ENCODE data around the gene RAI14. TPM values are rescaled to one million over a fixed set of nuclear protein-coding genes. Genes with fewer than 3 reads are reported as not detected.

The RAI14 gene
- total RNA-seq, 1 experiment from 2014 or later: 133 TPM

DNA sequence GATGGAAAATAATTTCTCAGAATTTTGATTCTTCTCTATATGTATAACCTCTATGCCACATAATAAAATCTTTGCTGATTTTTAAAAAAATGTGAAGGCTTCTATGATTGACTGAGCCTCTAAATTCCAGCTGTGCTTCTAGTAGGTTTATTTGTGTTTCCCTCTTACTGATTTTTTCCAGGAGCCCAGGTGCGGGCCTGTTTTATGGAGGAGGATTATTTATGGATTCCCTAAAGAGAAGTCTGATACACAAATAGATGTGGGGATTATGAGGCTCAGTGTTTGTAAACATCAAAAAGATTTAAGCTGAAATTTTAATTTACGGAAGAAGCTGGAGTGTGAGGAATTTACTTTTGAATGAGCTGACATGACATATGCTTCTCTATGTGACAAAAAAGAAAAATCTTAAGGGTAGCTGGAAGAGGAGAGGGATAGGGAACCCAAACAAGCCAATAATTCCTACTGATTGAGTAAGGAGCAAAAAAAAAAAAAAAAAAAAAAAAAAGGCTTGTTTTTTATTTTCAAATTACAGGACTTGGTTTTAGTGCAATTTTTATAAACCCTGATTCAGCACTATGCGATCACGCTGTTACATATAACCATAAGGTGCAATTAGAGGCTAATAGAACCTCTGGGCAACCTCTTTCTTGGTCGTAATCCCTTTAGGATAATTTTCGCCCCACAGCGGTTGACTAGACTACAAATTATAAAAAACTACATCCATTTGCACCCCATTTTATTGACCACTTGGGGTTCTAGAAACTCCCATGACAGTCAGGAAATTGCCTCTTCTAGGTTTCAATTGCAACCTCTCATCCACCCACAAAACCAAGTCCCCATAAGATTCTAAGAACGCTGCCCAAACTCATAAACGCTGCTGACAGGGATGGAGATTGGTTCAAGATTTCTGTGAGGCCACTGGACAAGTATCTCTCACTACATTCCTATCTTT is 44.4 kb upstream of the RAI14 start:
- ChIA-PET CTCF (interaction anchor here (0.6 kb wide), 1 partner anchor 291 kb away, joined by 3 read pairs; no protein-coding TSS in a partner anchor), POLR2A (ENCODE audit: unreplicated experiment) (no interaction called here)
- peaks cover 39% of the 10 kb centered on the region for H3K4me1 ChIP-seq (replicated peaks; ENCODE audit: insufficient read depth)
- no peak overlapping the region for H3K4me2 ChIP-seq
- TF ChIP-seq EZH2 (IDR thresholded peaks at IDR 0.05; ENCODE audit: low read depth): no peak
- TF ChIP-seq, protein P1, sequence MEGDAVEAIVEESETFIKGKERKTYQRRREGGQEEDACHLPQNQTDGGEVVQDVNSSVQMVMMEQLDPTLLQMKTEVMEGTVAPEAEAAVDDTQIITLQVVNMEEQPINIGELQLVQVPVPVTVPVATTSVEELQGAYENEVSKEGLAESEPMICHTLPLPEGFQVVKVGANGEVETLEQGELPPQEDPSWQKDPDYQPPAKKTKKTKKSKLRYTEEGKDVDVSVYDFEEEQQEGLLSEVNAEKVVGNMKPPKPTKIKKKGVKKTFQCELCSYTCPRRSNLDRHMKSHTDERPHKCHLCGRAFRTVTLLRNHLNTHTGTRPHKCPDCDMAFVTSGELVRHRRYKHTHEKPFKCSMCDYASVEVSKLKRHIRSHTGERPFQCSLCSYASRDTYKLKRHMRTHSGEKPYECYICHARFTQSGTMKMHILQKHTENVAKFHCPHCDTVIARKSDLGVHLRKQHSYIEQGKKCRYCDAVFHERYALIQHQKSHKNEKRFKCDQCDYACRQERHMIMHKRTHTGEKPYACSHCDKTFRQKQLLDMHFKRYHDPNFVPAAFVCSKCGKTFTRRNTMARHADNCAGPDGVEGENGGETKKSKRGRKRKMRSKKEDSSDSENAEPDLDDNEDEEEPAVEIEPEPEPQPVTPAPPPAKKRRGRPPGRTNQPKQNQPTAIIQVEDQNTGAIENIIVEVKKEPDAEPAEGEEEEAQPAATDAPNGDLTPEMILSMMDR (conservative IDR thresholded peaks at IDR 0.05): no peak
- no peaks in the 10 kb centered on the region for H3K9me2 ChIP-seq (ENCODE audit: insufficient read depth)
- no peaks in the 10 kb centered on the region for H3K79me2 ChIP-seq (ENCODE audit: low read depth)
- no peak for DNase-seq
- H3K36me3 ChIP-seq (ENCODE audit: low read depth): no peaks in the 10 kb centered on the region
- H2AFZ ChIP-seq: no peak overlapping the region
- no peaks in the 10 kb centered on the region for H4K20me1 ChIP-seq (ENCODE audit: insufficient read depth)
- intact Hi-C loops (cut with micrococcal nuclease; ENCODE audit: unreplicated experiment): no loop called here
- no peaks in the 10 kb centered on the region for H3K27me3 ChIP-seq (ENCODE audit: insufficient read depth, low read depth)
- peaks cover 28% of the 10 kb centered on the region for H3F3A ChIP-seq (ENCODE audit: insufficient read depth, low read depth)
- H3K4me3 ChIP-seq: no peak overlapping the region
- H3K27ac ChIP-seq: no peak overlapping the region
- BruUV-seq (replicated peaks): no TSS peak
- H3K9me3 ChIP-seq (ENCODE audit: insufficient read depth, low read depth): no peaks in the 10 kb centered on the region

DNA sequence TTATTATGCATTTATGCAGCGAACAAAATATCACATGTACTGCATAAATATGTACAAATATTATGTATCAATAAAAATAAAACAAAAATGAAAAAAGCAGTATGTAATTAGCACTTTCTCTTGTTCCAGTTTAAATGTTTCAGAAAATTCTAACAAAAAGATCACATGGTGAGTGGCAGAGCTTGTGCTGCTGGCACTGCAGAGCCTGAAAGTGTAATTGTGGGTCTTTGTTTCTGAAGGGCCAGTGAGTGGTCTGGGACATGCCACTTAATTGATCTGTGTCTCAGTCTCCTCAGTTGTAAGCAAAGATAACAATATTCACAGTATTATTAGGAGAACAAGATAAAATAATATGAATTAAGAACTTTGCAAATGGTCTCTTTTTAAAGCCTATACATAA is 39.5 kb upstream of the RAI14 start:
- Histone ChIP-seq H3K27ac (no peak overlapping the region), H3K36me3 (ENCODE audit: low read depth) (no peaks in the 10 kb centered on the region), H3K4me2 (no peak overlapping the region), H3K9me2 (ENCODE audit: insufficient read depth) (no peaks in the 10 kb centered on the region), H3K4me3 (no peak overlapping the region), H3K9me3 (ENCODE audit: insufficient read depth, low read depth) (no peaks in the 10 kb centered on the region), H3K27me3 (ENCODE audit: insufficient read depth, low read depth) (no peaks in the 10 kb centered on the region), H3K79me2 (ENCODE audit: low read depth) (no peaks in the 10 kb centered on the region), H4K20me1 (ENCODE audit: insufficient read depth) (no peaks in the 10 kb centered on the region), H3F3A (ENCODE audit: insufficient read depth, low read depth) (peaks cover 6% of the 10 kb centered on the region; the same call in 1 of the 2 replicates), H2AFZ (no peak overlapping the region), H3K4me1 (replicated peaks; ENCODE audit: insufficient read depth) (no peaks in the 10 kb centered on the region)
- no peak for DNase-seq
- intact Hi-C loops (cut with micrococcal nuclease; ENCODE audit: unreplicated experiment): no loop called here
- BruUV-seq (replicated peaks): no TSS peak
- TF ChIP-seq, protein P1 (conservative IDR thresholded peaks at IDR 0.05): no peak
- no peak for TF ChIP-seq EZH2 (IDR thresholded peaks at IDR 0.05; ENCODE audit: low read depth)
- ChIA-PET CTCF (no interaction called here), POLR2A (ENCODE audit: unreplicated experiment) (no interaction called here)

DNA sequence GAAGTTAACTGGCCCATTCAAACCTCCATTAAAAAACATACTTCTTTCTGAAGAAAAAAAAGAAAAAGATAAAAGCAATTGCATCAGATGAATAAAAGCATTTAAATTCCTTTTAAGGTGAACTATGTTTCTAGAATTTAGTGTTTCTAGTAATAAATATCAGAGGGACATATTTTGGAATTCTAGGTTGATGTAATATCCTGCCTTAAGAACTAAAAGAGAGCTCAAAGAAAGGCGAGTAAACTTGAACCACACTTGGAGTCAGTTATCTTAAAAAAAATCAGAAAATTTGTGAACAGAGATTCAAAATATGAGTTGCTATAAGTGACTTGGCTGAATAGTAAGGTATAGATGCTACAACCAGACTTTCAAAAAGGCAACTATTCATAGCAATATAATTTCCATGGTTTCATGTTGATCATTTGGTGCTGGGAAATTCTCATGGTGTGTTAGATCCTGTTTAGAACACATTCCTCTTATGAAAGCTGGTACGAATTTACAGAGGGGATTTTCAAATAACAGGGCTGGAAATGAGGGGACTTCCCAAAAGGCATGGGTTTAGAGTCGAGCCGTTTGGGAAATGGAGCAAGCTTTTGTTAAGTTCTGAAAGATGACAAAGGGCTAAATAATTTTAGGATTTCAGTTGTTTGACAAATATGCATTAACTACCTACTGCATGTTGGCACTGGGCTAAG is 37.6 kb upstream of the RAI14 start:
- CTCF ChIA-PET: no interaction called here
- intact Hi-C loops (cut with micrococcal nuclease; ENCODE audit: unreplicated experiment): no loop called here
- Histone ChIP-seq H3K4me1 (replicated peaks; ENCODE audit: insufficient read depth) (no peaks in the 10 kb centered on the region), H3K27ac (no peak overlapping the region), H3K4me3 (no peak overlapping the region), H3K9me2 (ENCODE audit: insufficient read depth) (no peaks in the 10 kb centered on the region), H3K36me3 (ENCODE audit: low read depth) (no peaks in the 10 kb centered on the region), H2AFZ (no peak overlapping the region), H3K27me3 (ENCODE audit: insufficient read depth, low read depth) (no peaks in the 10 kb centered on the region), H3F3A (ENCODE audit: insufficient read depth, low read depth) (peaks cover 12% of the 10 kb centered on the region; the same call in 1 of the 2 replicates), H3K9me3 (ENCODE audit: insufficient read depth, low read depth) (no peaks in the 10 kb centered on the region), H4K20me1 (ENCODE audit: insufficient read depth) (no peaks in the 10 kb centered on the region), H3K79me2 (ENCODE audit: low read depth) (no peaks in the 10 kb centered on the region), H3K4me2 (no peak overlapping the region)
- no TSS peak for BruUV-seq (replicated peaks)
- POLR2A ChIA-PET (ENCODE audit: unreplicated experiment): no interaction called here
- no peak for DNase-seq
- no peak for TF ChIP-seq EZH2 (IDR thresholded peaks at IDR 0.05; ENCODE audit: low read depth)
- TF ChIP-seq, protein P1 (conservative IDR thresholded peaks at IDR 0.05): no peak
